ENCODE data around the gene NRN1. TPM values are rescaled to one million over a fixed set of nuclear protein-coding genes. Genes with fewer than 3 reads are reported as not detected.

NRN1 gene
- total and polyA plus RNA-seq, 4 experiments from 2014 or later: 0.49 TPM; not detected in 3

- H3K27me3 Mint-ChIP-seq: peaks cover 81 to 86% of the 10 kb centered on the region in 2 donors
- H3K9me3 ChIP-seq (ENCODE audit: control insufficient read depth in 1 of 2, low read length in 2 of 2): no peaks in the 10 kb centered on the region
- H3K27me3 ChIP-seq (ENCODE audit: insufficient read depth, low read length): peaks cover 97% of the 10 kb centered on the region
- ChIA-PET POLR2A (ENCODE audit: partially characterized antibody) (interaction anchor here (0.9 kb wide), 1 partner anchor 10 kb away, joined by 3 read pairs; no protein-coding TSS in a partner anchor), CTCF (ENCODE audit: partially characterized antibody) (interaction anchor here (1.2 kb wide), 1 partner anchor 10 kb away, joined by 5 read pairs; no protein-coding TSS in a partner anchor)
- peaks cover 39 to 92% (median 62%) of the 10 kb centered on the region in 4 donors for H3K4me1 Mint-ChIP-seq
- no peaks in the 10 kb centered on the region for H3K36me3 ChIP-seq (ENCODE audit: insufficient read depth, low read length)
- H3K9me3 Mint-ChIP-seq: peaks cover 2 to 50% (median 24%) of the 10 kb centered on the region in 8 donors
- H3K4me1 ChIP-seq (ENCODE audit: insufficient read depth, low read length): peaks cover 74% of the 10 kb centered on the region
- peak overlapping the region in 4 of 7 donors; percentile 64 to 79 (median 70) for H3K27ac Mint-ChIP-seq
- intact Hi-C loops (cut with micrococcal nuclease): loop anchor here (10.0 kb wide), 1 partner anchor 133 kb away; no protein-coding TSS in a partner anchor
- no peak overlapping the region for H3K27ac ChIP-seq (ENCODE audit: low read depth, low read length)
- peak overlapping the region; percentile 34 to 96 (median 76) for H3K4me3 Mint-ChIP-seq
- H3K36me3 Mint-ChIP-seq: peaks cover 7 to 14% of the 10 kb centered on the region in 2 donors
- no peak for DNase-seq
- no peak overlapping the region for H3K4me3 ChIP-seq (ENCODE audit: low read length in 2 of 2)
These were observed 8.5 kb downstream of the NRN1 start for GRCh38 chr6:5998236-5998635.

DNA sequence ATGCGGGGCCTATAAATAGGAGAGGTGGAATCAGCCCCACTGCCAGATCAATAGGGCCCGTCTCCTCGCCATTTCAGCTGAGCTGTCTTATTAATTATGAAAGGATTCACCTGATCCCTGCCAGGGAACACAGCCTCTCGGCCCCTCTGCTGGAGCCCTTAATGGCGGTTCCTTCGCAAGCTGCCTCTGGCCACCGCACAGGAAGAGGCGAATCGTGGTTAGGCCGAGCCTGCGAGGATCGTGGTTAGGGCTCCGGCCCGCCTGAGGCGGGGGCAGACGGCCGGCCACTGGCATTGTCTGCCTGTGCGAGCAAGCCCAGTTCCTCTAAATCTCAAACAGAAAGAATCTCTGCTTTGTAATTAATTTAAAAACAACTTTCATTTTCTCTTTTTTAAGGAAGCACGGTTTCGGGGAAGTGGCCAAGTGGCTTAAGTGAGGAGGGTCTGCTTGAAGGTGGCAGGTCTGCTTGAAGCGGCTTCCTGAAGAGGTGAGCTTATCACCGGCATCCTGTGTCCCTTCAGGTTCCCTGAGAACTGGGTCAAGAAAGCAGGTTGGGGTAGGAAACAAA, 9.2 kb downstream of the NRN1 start:
- no peak overlapping the region for H3K27ac ChIP-seq (ENCODE audit: low read depth, low read length)
- H3K9me3 ChIP-seq (ENCODE audit: control insufficient read depth in 1 of 2, low read length in 2 of 2): no peaks in the 10 kb centered on the region
- no peaks in the 10 kb centered on the region for H3K36me3 ChIP-seq (ENCODE audit: insufficient read depth, low read length)
- peaks cover 96% of the 10 kb centered on the region for H3K27me3 ChIP-seq (ENCODE audit: insufficient read depth, low read length)
- POLR2A ChIA-PET (ENCODE audit: partially characterized antibody): interaction anchor here (0.9 kb wide), 1 partner anchor 11 kb away, joined by 3 read pairs; no protein-coding TSS in a partner anchor
- CTCF ChIA-PET (ENCODE audit: partially characterized antibody): interaction anchor here (1.2 kb wide), 1 partner anchor 10 kb away, joined by 5 read pairs; no protein-coding TSS in a partner anchor
- peaks cover 66% of the 10 kb centered on the region for H3K4me1 ChIP-seq (ENCODE audit: insufficient read depth, low read length)
- H3K27ac Mint-ChIP-seq: peak overlapping the region in 1 of 7 donors; percentile 79
- H3K4me3 Mint-ChIP-seq: peak overlapping the region; percentile 73 to 99 (median 90)
- peaks cover 83 to 86% of the 10 kb centered on the region in 2 donors for H3K27me3 Mint-ChIP-seq
- intact Hi-C loops (cut with micrococcal nuclease): loop anchor here (10.0 kb wide), 1 partner anchor 133 kb away; no protein-coding TSS in a partner anchor
- peak in 1 of 5 donors; percentile 34 for DNase-seq
- peaks cover 4 to 11% of the 10 kb centered on the region in 2 donors for H3K36me3 Mint-ChIP-seq
- H3K4me1 Mint-ChIP-seq: peaks cover 34 to 85% (median 55%) of the 10 kb centered on the region in 4 donors
- H3K9me3 Mint-ChIP-seq: peaks cover 2 to 47% (median 23%) of the 10 kb centered on the region in 8 donors
- peak overlapping the region in 1 of 2 donors; percentile 81 for H3K4me3 ChIP-seq (ENCODE audit: low read length in 2 of 2)

GRCh38 chr6:5996714-5997419, 9.9 kb downstream of the NRN1 start:
- Mint-ChIP-seq H3K36me3 (peaks cover 4 to 11% of the 10 kb centered on the region in 2 donors), H3K27me3 (peaks cover 79 to 81% of the 10 kb centered on the region in 2 donors), H3K27ac (peak overlapping the region in 5 of 7 donors; percentile 6 to 79 (median 60)), H3K4me1 (peaks cover 33 to 79% (median 51%) of the 10 kb centered on the region in 4 donors), H3K4me3 (peak overlapping the region; percentile 88 to 99 (median 94)), H3K9me3 (peaks cover 2 to 47% (median 22%) of the 10 kb centered on the region in 8 donors)
- intact Hi-C loops (cut with micrococcal nuclease): loop anchor here (1.0 to 10.0 kb wide), 2 partner anchors 8 to 132 kb away; no protein-coding TSS in a partner anchor
- Histone ChIP-seq H3K36me3 (ENCODE audit: insufficient read depth, low read length) (no peaks in the 10 kb centered on the region), H3K4me1 (ENCODE audit: insufficient read depth, low read length) (peaks cover 60% of the 10 kb centered on the region), H3K4me3 (ENCODE audit: low read length in 2 of 2) (peak overlapping the region; percentile 63 to 81), H3K9me3 (ENCODE audit: control insufficient read depth in 1 of 2, low read length in 2 of 2) (no peaks in the 10 kb centered on the region), H3K27ac (ENCODE audit: low read depth, low read length) (no peak overlapping the region), H3K27me3 (ENCODE audit: insufficient read depth, low read length) (peaks cover 91% of the 10 kb centered on the region)
- peak in 1 of 5 donors; percentile 43 for DNase-seq
- ChIA-PET POLR2A (ENCODE audit: partially characterized antibody) (no interaction called here), CTCF (ENCODE audit: partially characterized antibody) (no interaction called here)

- H3K9me3 Mint-ChIP-seq: peaks cover 2 to 41% (median 21%) of the 10 kb centered on the region in 8 donors
- peak in 2 of 5 donors; percentile 26 to 50 for DNase-seq
- H3K36me3 ChIP-seq (ENCODE audit: insufficient read depth, low read length): no peaks in the 10 kb centered on the region
- H3K27me3 Mint-ChIP-seq: peaks cover 71 to 74% of the 10 kb centered on the region in 2 donors
- peaks cover 32 to 72% (median 48%) of the 10 kb centered on the region in 4 donors for H3K4me1 Mint-ChIP-seq
- CTCF ChIA-PET (ENCODE audit: partially characterized antibody): no interaction called here
- H3K27ac ChIP-seq (ENCODE audit: low read depth, low read length): no peak overlapping the region
- peaks cover 4 to 10% of the 10 kb centered on the region in 2 donors for H3K36me3 Mint-ChIP-seq
- peak overlapping the region; percentile 88 to 99 (median 94) for H3K4me3 Mint-ChIP-seq
- peak overlapping the region; percentile 63 to 81 for H3K4me3 ChIP-seq (ENCODE audit: low read length in 2 of 2)
- H3K27me3 ChIP-seq (ENCODE audit: insufficient read depth, low read length): peaks cover 84% of the 10 kb centered on the region
- H3K4me1 ChIP-seq (ENCODE audit: insufficient read depth, low read length): peaks cover 55% of the 10 kb centered on the region
- peak overlapping the region in 5 of 7 donors; percentile 47 to 79 (median 62) for H3K27ac Mint-ChIP-seq
- POLR2A ChIA-PET (ENCODE audit: partially characterized antibody): interaction anchor here (0.7 kb wide), 1 partner anchor 8 kb away, joined by 3 read pairs; no protein-coding TSS in a partner anchor
- no peaks in the 10 kb centered on the region for H3K9me3 ChIP-seq (ENCODE audit: control insufficient read depth in 1 of 2, low read length in 2 of 2)
- intact Hi-C loops (cut with micrococcal nuclease): loop anchor here (1.0 to 10.0 kb wide), 2 partner anchors 9 to 131 kb away; no protein-coding TSS in a partner anchor
These were observed 10.6 kb downstream of the NRN1 start for GRCh38 chr6:5995949-5996713.

DNA sequence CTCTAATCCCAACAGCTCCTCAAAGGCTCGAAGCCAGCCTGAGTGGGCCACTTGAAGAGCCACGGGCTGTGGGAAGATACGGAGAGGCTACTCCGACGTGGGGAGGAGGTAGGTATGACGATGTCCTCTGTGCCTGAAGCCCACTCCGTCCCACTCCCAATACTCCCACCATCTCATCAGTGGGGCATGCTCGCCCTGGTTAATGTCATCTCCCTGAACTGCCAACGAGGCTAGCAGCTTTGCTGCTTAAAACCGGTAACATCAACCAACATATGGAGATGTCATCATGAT, 11.1 kb downstream of the NRN1 start:
- peaks cover 32 to 68% (median 48%) of the 10 kb centered on the region in 4 donors for H3K4me1 Mint-ChIP-seq
- peaks cover 78% of the 10 kb centered on the region for H3K27me3 ChIP-seq (ENCODE audit: insufficient read depth, low read length)
- H3K36me3 Mint-ChIP-seq: peaks cover 4 to 10% of the 10 kb centered on the region in 2 donors
- peaks cover 74 to 76% of the 10 kb centered on the region in 2 donors for H3K27me3 Mint-ChIP-seq
- no peak for DNase-seq
- H3K36me3 ChIP-seq (ENCODE audit: insufficient read depth, low read length): no peaks in the 10 kb centered on the region
- POLR2A ChIA-PET (ENCODE audit: partially characterized antibody): interaction anchor here (0.7 kb wide), 1 partner anchor 8 kb away, joined by 3 read pairs; no protein-coding TSS in a partner anchor
- intact Hi-C loops (cut with micrococcal nuclease): loop anchor here (10.0 kb wide), 1 partner anchor 131 kb away; no protein-coding TSS in a partner anchor
- H3K27ac Mint-ChIP-seq: peak overlapping the region in 3 of 7 donors; percentile 47 to 79 (median 60)
- H3K9me3 ChIP-seq (ENCODE audit: control insufficient read depth in 1 of 2, low read length in 2 of 2): no peaks in the 10 kb centered on the region
- peaks cover 55% of the 10 kb centered on the region for H3K4me1 ChIP-seq (ENCODE audit: insufficient read depth, low read length)
- H3K4me3 ChIP-seq (ENCODE audit: low read length in 2 of 2): no peak overlapping the region
- peaks cover 2 to 41% (median 21%) of the 10 kb centered on the region in 8 donors for H3K9me3 Mint-ChIP-seq
- CTCF ChIA-PET (ENCODE audit: partially characterized antibody): interaction anchor here (1.1 kb wide), 1 partner anchor 13 kb away, joined by 3 read pairs; no protein-coding TSS in a partner anchor
- H3K27ac ChIP-seq (ENCODE audit: low read depth, low read length): no peak overlapping the region
- peak overlapping the region; percentile 57 to 98 (median 89) for H3K4me3 Mint-ChIP-seq

GRCh38 chr6:5994999-5995657, 11.6 kb downstream of the NRN1 start:
- Histone ChIP-seq H3K36me3 (ENCODE audit: insufficient read depth, low read length) (no peaks in the 10 kb centered on the region), H3K27ac (ENCODE audit: low read depth, low read length) (no peak overlapping the region), H3K27me3 (ENCODE audit: insufficient read depth, low read length) (peaks cover 74% of the 10 kb centered on the region), H3K9me3 (ENCODE audit: control insufficient read depth in 1 of 2, low read length in 2 of 2) (no peaks in the 10 kb centered on the region), H3K4me1 (ENCODE audit: insufficient read depth, low read length) (peaks cover 55% of the 10 kb centered on the region), H3K4me3 (ENCODE audit: low read length in 2 of 2) (no peak overlapping the region)
- peak overlapping the region in 7 of 8 donors; percentile 7 to 98 (median 87) for H3K4me3 Mint-ChIP-seq
- CTCF ChIA-PET (ENCODE audit: partially characterized antibody): interaction anchor here (1.1 kb wide), 1 partner anchor 13 kb away, joined by 3 read pairs; no protein-coding TSS in a partner anchor
- intact Hi-C loops (cut with micrococcal nuclease): loop anchor here (10.0 kb wide), 1 partner anchor 130 kb away; no protein-coding TSS in a partner anchor
- peak in 1 of 5 donors; percentile 7 for DNase-seq
- peaks cover 4 to 10% of the 10 kb centered on the region in 2 donors for H3K36me3 Mint-ChIP-seq
- H3K27ac Mint-ChIP-seq: peak overlapping the region in 4 of 7 donors; percentile 18 to 79 (median 52)
- H3K9me3 Mint-ChIP-seq: peaks cover 0 to 37% (median 18%) of the 10 kb centered on the region in 8 donors
- POLR2A ChIA-PET (ENCODE audit: partially characterized antibody): interaction anchor here (0.7 kb wide), 2 partner anchors 9 to 12 kb away, joined by 3 read pairs; partner anchors contain the start of gene NRN1
- peaks cover 29 to 66% (median 45%) of the 10 kb centered on the region in 4 donors for H3K4me1 Mint-ChIP-seq
- H3K27me3 Mint-ChIP-seq: peaks cover 70 to 72% of the 10 kb centered on the region in 2 donors
